GM12865 (cell line): ENCODE measurements around the gene C2orf49.

Experiments
- DNase-seq: peaks from one replicate; pipeline ENCODE4 v3.0.0; 2010; ENCODE audit warnings: low read depth
- H3K4me3 ChIP-seq: 2 replicates; pipeline ENCODE4 v1.5.1; 2011; ENCODE audit warnings: mild to moderate bottlenecking, low read depth, low read length, control low read depth
- CTCF ChIP-seq: IDR thresholded peaks from 2 replicates; pipeline ENCODE4 v1.5.1; 2011; ENCODE audit warnings: low read length, control low read depth, low read depth, inconsistent platforms; ENCODE audit not compliant: insufficient read depth; ENCODE audit errors: missing control alignments

The C2orf49 gene

DNA sequence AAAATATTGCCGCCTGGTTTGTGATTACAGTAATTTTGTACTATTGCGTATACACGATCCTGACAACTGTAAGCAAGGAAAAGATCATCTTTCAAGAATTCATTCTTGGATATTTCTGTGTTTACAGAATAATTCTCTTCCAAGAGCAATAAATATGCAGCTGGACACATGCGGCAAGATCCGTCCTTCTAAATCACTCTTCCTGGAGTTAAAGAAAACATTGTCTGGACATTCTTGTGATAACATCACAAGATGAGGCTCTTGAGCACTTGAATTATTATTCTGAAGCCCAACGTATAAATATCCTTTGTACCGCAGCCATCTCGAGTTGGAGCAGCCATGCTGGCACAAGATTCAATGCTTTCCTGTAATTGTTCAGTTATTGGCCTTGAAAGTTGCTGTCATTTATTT lies 51.6 kb downstream of the C2orf49 start:
- no peak for DNase-seq
- H3K4me3 ChIP-seq = no peak overlapping the region
- TF ChIP-seq CTCF = no peak

DNA sequence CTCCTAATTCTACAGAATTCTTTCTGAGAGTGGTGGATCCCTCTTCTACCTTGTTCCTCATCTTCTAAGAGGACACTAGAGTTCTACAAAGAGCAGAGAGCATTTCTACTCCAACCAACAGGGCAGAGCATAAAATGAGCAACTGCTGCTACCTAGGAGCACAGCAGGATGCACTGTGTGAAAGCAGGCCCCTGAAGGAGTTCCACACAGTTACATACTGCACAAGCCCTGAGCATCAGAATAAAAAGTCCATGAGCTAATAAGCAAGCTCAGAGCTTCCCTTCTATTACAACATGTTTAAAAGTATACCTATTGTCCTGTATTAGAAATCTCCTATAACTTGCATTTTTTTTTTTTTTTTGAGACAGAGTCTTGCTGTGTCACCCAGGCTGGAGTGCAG lies 53.1 kb downstream of the C2orf49 start:
- no peak overlapping the region for H3K4me3 ChIP-seq
- DNase-seq = no peak
- no peak for TF ChIP-seq CTCF

GRCh38 chr2:105391058-105391627 lies 53.8 kb downstream of the C2orf49 start:
- no peak for DNase-seq
- no peak for TF ChIP-seq CTCF
- no peak overlapping the region for H3K4me3 ChIP-seq

DNA sequence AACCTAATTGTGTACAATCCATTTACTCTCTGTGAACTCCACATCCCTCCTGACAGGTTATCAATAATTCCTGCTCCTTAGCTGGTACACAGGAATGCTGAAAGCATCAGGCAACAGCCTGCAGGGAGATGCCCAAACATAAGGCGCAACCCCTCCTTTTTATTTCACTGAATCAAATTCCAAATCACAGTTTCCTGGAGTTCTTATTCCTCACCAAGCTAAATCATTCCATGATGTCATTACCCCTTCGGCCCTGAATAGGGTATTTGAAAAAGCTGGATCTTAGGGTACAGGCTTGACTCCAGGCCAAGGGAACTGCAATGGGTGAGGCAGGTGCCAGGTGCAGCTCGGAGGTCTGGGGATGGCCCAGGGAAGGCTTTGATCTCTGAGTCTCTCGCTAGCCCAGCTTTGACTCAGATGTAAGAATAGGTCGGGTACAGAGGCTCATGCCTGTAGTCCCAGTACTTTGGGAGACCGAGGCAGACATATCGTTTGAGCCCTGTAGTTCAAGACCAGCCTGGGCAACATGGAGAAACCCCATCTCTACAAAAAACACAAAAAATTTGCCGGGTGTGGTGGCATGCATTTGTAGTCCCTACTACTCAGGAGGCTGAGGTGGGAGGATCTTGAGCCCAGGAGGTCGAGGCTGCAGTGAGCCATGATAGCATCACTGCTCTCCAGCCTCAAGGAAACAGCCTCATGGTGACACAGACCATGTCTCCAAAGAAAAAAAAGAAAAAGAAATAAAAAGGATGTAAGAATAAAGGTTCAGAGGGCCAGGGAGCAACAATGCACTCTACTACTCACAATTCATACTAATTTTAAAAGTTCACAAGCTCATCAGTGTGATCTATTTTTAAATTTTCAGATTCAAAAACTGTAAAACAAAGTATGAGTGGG lies 54.7 kb downstream of the C2orf49 start:
- H3K4me3 ChIP-seq = no peak overlapping the region
- no peak for DNase-seq
- no peak for TF ChIP-seq CTCF

DNA sequence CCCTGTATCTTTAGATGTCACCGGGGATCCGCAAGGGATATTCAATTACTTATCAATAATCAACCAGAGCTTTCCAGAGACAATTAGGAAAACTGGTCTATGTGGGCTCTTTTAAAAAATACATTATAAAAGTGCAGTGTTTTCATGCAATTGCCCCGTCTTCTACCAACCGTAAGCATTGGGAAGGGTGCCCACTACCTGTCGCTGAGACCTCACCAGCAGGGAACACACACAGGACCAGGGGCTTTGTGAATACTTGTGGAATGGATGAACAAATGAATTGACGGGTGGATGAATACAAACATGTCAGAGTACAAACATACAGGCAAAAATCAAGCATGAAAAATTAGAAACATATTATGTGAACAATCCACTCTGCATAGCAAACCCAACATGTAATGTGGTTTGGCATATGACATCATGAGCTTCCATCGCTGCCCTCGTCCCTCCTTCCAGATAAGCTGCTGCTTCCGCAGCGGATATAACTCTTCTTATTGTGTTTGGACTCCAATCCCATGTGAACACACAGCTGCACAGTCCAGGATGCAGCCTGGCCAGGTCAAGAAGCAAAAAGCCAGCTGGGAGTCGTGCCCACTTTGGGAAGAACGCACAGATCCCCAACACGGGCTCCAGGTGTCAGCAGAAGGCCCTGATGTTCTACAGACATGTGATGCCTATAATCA lies 56.2 kb downstream of the C2orf49 start:
- H3K4me3 ChIP-seq = no peak overlapping the region
- no peak for TF ChIP-seq CTCF
- DNase-seq = no peak

DNA sequence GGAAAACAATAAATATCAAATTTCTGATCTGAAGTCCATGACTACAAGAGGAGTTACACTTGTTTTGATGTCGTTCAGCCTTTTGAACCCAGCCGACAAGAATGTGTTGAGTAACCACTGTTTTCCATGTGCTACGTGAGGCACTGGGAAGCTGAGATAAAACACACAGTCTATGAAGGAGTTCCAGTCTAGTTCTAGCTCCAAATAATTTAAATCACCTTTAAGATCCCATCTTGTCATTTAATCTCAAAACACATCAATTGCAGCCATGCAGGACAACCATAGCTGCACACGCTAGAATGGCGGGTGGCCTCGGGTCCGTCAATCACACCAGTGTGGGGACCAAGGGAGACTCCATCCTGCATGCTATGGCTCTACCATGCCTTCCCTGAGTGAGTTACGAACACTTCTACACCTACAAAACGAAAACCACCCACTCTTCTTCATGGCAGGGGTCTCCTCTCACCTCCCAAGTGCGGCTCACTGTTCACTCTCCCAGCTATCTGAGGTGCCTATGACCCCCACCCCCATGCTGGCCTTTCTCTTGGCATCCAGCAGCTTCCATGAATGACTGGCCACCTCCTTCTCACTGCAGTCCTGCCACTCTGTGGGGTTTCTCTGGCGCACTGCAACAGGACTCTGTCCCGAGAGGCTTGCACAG lies 57.7 kb downstream of the C2orf49 start:
- DNase-seq = no peak
- TF ChIP-seq CTCF = no peak
- H3K4me3 ChIP-seq = no peak overlapping the region
